ENCODE results near the gene ZNF280B.

GRCh38 chr22:22461111-22461510, 47.4 kb downstream of the ZNF280B start:
- no peak for TF ChIP-seq GABPA (IDR thresholded peaks at IDR 0.05; ENCODE audit: low read depth)
- TF ChIP-seq JUND (IDR thresholded peaks at IDR 0.05), result no peak
- TF ChIP-seq RAD21 (IDR thresholded peaks at IDR 0.05; ENCODE audit: low read length), result no peak
- no peak for TF ChIP-seq CTCF (IDR thresholded peaks at IDR 0.05)
- no peak for TF ChIP-seq MXI1 (IDR thresholded peaks at IDR 0.05; ENCODE audit: low read depth, low read length)
- no peak for TF ChIP-seq ELF1 (IDR thresholded peaks at IDR 0.05)
- no peak for TF ChIP-seq TAF1 (IDR thresholded peaks at IDR 0.05; ENCODE audit: borderline replicate concordance, low read depth, low read length)
- TF ChIP-seq IRF3 (IDR thresholded peaks at IDR 0.05; ENCODE audit: low read depth, low read length), result no peak
- TF ChIP-seq SMC3 (IDR thresholded peaks at IDR 0.05; ENCODE audit: low read depth, low read length), result no peak
- no peak for TF ChIP-seq EP300 (IDR thresholded peaks at IDR 0.05; ENCODE audit: borderline replicate concordance in 1 of 2, low read depth in 1 of 2, low read length in 1 of 2)
- no peak for TF ChIP-seq PBX3 (IDR thresholded peaks at IDR 0.05)
- no peak for TF ChIP-seq POLR2AphosphoS5 (IDR thresholded peaks at IDR 0.05; ENCODE audit: low read depth, low read length)

Data from SK-N-SH (cell line).